Fibroblast of lung (primary cell): ENCODE data around the gene MIER2.

ENCODE experiments used
- EZH2 ChIP-seq: IDR thresholded peaks from 2 replicates; pipeline ENCODE4 v1.5.1; 2012; ENCODE audit warnings: low read length, control low read depth, mild to moderate bottlenecking; ENCODE audit errors: missing control alignments
- TF ChIP-seq, protein P1 (sequence below), 2 donors: IDR thresholded peaks in 1 of 2; conservative IDR thresholded peaks in 1 of 2; 1 replicate in 1 of 2; 2 replicates in 1 of 2; pipeline ENCODE4 v1.5.1; 2011 to 2012; ENCODE audit warnings: low read length in 2 of 2, control low read depth in 1 of 2, inconsistent platforms in 1 of 2, low read depth in 1 of 2, mild to moderate bottlenecking in 1 of 2

DNA sequence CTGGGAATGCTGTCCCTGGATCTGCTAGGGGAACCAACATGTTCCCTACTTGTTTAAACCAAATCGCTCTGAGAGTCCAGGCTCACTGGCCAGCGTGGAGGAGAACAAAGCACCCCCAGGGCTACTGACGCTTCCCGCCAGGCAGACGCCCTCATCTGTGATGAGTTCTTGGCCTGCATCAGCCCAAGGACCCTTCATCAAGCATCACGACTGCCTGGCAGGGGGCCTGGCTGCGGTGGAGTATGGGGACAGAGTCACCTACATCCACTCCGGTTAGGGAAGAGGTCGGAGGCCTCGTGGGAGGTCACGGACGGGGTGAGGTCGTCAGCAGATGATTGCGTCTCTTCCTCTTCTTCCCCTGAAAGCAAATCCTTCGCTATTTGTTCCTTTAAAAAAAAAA, 17.7 kb downstream of the MIER2 start:
- TF ChIP-seq, protein P1, sequence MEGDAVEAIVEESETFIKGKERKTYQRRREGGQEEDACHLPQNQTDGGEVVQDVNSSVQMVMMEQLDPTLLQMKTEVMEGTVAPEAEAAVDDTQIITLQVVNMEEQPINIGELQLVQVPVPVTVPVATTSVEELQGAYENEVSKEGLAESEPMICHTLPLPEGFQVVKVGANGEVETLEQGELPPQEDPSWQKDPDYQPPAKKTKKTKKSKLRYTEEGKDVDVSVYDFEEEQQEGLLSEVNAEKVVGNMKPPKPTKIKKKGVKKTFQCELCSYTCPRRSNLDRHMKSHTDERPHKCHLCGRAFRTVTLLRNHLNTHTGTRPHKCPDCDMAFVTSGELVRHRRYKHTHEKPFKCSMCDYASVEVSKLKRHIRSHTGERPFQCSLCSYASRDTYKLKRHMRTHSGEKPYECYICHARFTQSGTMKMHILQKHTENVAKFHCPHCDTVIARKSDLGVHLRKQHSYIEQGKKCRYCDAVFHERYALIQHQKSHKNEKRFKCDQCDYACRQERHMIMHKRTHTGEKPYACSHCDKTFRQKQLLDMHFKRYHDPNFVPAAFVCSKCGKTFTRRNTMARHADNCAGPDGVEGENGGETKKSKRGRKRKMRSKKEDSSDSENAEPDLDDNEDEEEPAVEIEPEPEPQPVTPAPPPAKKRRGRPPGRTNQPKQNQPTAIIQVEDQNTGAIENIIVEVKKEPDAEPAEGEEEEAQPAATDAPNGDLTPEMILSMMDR (conservative IDR thresholded peaks at IDR 0.05 in 1 of 2, IDR thresholded peaks at IDR 0.05 in 1 of 2; ENCODE audit: low read depth in 1 of 2, low read length in 2 of 2): no peak
- no peak for TF ChIP-seq EZH2
